Measurements from ENCODE around the gene METAP2.

- no peak for TF ChIP-seq SPI1 (IDR thresholded peaks at IDR 0.05; ENCODE audit: low read depth, low read length)
- no peak for TF ChIP-seq POLR2AphosphoS5 (IDR thresholded peaks at IDR 0.05; ENCODE audit: low read depth, low read length)
- no peak for TF ChIP-seq TAF1 (IDR thresholded peaks at IDR 0.05; ENCODE audit: low read depth, low read length)
- TF ChIP-seq POLR2A (IDR thresholded peaks at IDR 0.05; ENCODE audit: low read depth, low read length) = no peak
- TF ChIP-seq PAX5 (IDR thresholded peaks at IDR 0.05; ENCODE audit: insufficient read depth, low read length, severe bottlenecking) = no peak
Measured at GRCh38 chr12:95465275-95465674, 8.7 kb upstream of the METAP2 start.

Data from GM12891 (cell line).